Measurements from ENCODE around the gene PGPEP1.
"Not testable (repeated sequence)": the region's sequence is repeated elsewhere in the genome, so short reads cannot be mapped to it uniquely, and the experiment has no call there.

Gene PGPEP1

GRCh38 chr19:18392417-18392816 lies 52.0 kb downstream of the PGPEP1 start:
- peak; percentile 94 for DNase-seq

GRCh38 chr19:18392926-18393325 lies 52.5 kb downstream of the PGPEP1 start:
- DNase-seq = no peak

- peak; percentile 57 for DNase-seq
These were observed 53.4 kb downstream of the PGPEP1 start for GRCh38 chr19:18393836-18394235.

GRCh38 chr19:18396471-18397241 lies 56.3 kb downstream of the PGPEP1 start:
- peak; percentile 49 for DNase-seq

GRCh38 chr19:18397242-18398202 lies 57.1 kb downstream of the PGPEP1 start, which contains the start of gene LRRC25:
LRRC25 (minus strand) TSS chr19:18397622; CDS start chr19:18396963, 659 bp downstream.
- peak; percentile 98 for DNase-seq

- no peak for DNase-seq
These were observed 58.6 kb downstream of the PGPEP1 start for GRCh38 chr19:18399008-18399407.

- peak; percentile 100 for DNase-seq
These were observed 61.2 kb downstream of the PGPEP1 start for GRCh38 chr19:18401580-18402112.

GRCh38 chr19:18402455-18403248 lies 62.3 kb downstream of the PGPEP1 start:
- peak; percentile 65 for DNase-seq

- DNase-seq = not testable (repeated sequence)
These were observed 65.4 kb downstream of the PGPEP1 start for GRCh38 chr19:18405754-18406153.

GRCh38 chr19:18406749-18407148 lies 66.4 kb downstream of the PGPEP1 start:
- DNase-seq = no peak

- peak; percentile 24 for DNase-seq
These were observed 67.7 kb downstream of the PGPEP1 start for GRCh38 chr19:18408053-18408476.

GRCh38 chr19:18412610-18413239 lies 72.3 kb downstream of the PGPEP1 start:
- no peak for DNase-seq

GRCh38 chr19:18414504-18415177 lies 74.2 kb downstream of the PGPEP1 start:
- peak; percentile 70 for DNase-seq

GRCh38 chr19:18415178-18415867 lies 74.9 kb downstream of the PGPEP1 start:
- peak; percentile 94 for DNase-seq

- peak; percentile 88 for DNase-seq
These were observed 76.4 kb downstream of the PGPEP1 start for GRCh38 chr19:18416778-18417249.

- peak; percentile 83 for DNase-seq
These were observed 77.0 kb downstream of the PGPEP1 start for GRCh38 chr19:18417250-18418028.

- no peak for DNase-seq
These were observed 77.7 kb downstream of the PGPEP1 start for GRCh38 chr19:18418029-18418482.

GRCh38 chr19:18418483-18419194 lies 78.2 kb downstream of the PGPEP1 start:
- peak; percentile 73 for DNase-seq

- DNase-seq = peak; percentile 81
These were observed 78.8 kb downstream of the PGPEP1 start, which contains the start of gene SSBP4 for GRCh38 chr19:18419195-18419698. SSBP4 (plus strand) TSS chr19:18419398; CDS start chr19:18419649, 251 bp downstream.
